Right lobe of liver (tissue), 6 donors: Measurements from ENCODE around the gene PIK3CD. TPM values are rescaled to one million over a fixed set of nuclear protein-coding genes. Genes with fewer than 3 reads are reported as not detected.

Source experiments
- ATAC-seq, 4 donors: fragments of 200-7000 bp; cut with Tn5 transposase; one replicate each; pipeline ENCODE4 v1.9.1; 2020; ENCODE audit warnings: mild to moderate bottlenecking in 4 of 4, moderate library complexity in 4 of 4
- DNase-seq, 3 donors: peaks; one replicate each; pipeline ENCODE4 v3.0.0-alpha.2; 2020
- H3K27ac ChIP-seq, 3 donors: fragments of 200-600 bp; one replicate each; pipeline ENCODE4 v1.8.0; 2022
- H3K27me3 ChIP-seq, 2 donors: fragments of 200-600 bp; one replicate each; pipeline ENCODE4 v1.8.0; 2022
- H3K36me3 ChIP-seq, 4 donors: fragments of 200-600 bp; sonication (generic) in 1 of 4; one replicate each; pipeline versions ENCODE4 v1.5.1 to v1.8.0; 2017 to 2022; ENCODE audit warnings: control low read depth in 1 of 4
- H3K4me1 ChIP-seq, 4 donors: fragments of 200-600 bp; sonication (generic) in 1 of 4; one replicate each; pipeline versions ENCODE4 v1.5.1 to v1.8.0; 2017 to 2022; ENCODE audit warnings: control low read depth in 1 of 4
- H3K4me3 ChIP-seq, 3 donors: fragments of 200-600 bp; one replicate each; pipeline ENCODE4 v1.8.0; 2022
- H3K9me3 ChIP-seq, 4 donors: fragments of 200-600 bp; sonication (generic) in 1 of 4; one replicate each; pipeline versions ENCODE4 v1.5.1 to v1.8.0; 2017 to 2022; ENCODE audit warnings: control low read depth in 1 of 4
- CTCF ChIP-seq, 4 donors: fragments of 200-600 bp in 3 of 4; fragments of 450-650 bp in 1 of 4; IDR thresholded peaks; one replicate each; pipeline versions ENCODE4 v1.5.1 to v1.8.0; 2016 to 2022; ENCODE audit warnings: antibody characterized with exemption in 4 of 4, mild to moderate bottlenecking in 2 of 4
- POLR2A ChIP-seq: fragments of 450-650 bp; IDR thresholded peaks from one replicate; pipeline ENCODE4 v1.6.1; 2017; ENCODE audit warnings: antibody characterized with exemption, mild to moderate bottlenecking
- WGBS: methylation state at CpG from one replicate; pipeline ENCODE4 v1.1.6; 2018; ENCODE audit warnings: low coverage, low lambda C conversion rate; ENCODE audit not compliant: insufficient coverage; ENCODE audit errors: missing lambda C conversion rate; 5-methylcytosine and 5-hydroxymethylcytosine counted together
- intact Hi-C, 2 donors: fragments of 100-400 bp; cut with DNase I; formaldehyde crosslinking; loops; one replicate each; pipeline versions ENCODE4 v1.11.2 to v1.14.1; 2022
- total RNA-seq, 6 experiments: library from RNA; depleted of rRNA in 2 of 6; stranded (reverse); fragments of >200 nt in 2 of 6; fragmentation: NEBNext Ultra II Directional in 3 of 6; extraction: Animal tissue kit (Norgen Biotek cat#: 25700) in 3 of 6; gene quantifications; one replicate each; pipeline versions ENCODE4 v1.1.0 to v1.2.4, GENCODE V29; 2016 to 2023
- donor health status: DM: no; HTN: yes; CAD: no.
- donor health status: DM: no; HTN: no; CAD: no.
- donor health status: DM: no; HTN: no; CAD: no.
- donor health status: DM: no; HTN: yes; CAD: no.
- donor health status: DM: no; HTN: yes; CAD: no.

Gene PIK3CD
- total RNA-seq, 6 experiments from 2014 or later = 1.4 to 5.8 (median 2.6) TPM

- Histone ChIP-seq H3K4me1 (no peaks in the 10 kb centered on the region), H3K27ac (no peak overlapping the region), H3K36me3 (peaks cover 0 to 12% (median 3%) of the 10 kb centered on the region in 4 donors), H3K9me3 (no peaks in the 10 kb centered on the region), H3K27me3 (no peaks in the 10 kb centered on the region), H3K4me3 (no peak overlapping the region)
- ATAC-seq (no peak), DNase-seq (no peak)
- TF ChIP-seq CTCF (IDR thresholded peaks at IDR 0.05) (no peak), POLR2A (no peak)
- intact Hi-C loops = no loop called here
- 72% methylated on average over 25 of the region's 33 CpGs for WGBS
Measured at GRCh38 chr1:9728451-9729295, 77.1 kb downstream of the PIK3CD start.

DNA sequence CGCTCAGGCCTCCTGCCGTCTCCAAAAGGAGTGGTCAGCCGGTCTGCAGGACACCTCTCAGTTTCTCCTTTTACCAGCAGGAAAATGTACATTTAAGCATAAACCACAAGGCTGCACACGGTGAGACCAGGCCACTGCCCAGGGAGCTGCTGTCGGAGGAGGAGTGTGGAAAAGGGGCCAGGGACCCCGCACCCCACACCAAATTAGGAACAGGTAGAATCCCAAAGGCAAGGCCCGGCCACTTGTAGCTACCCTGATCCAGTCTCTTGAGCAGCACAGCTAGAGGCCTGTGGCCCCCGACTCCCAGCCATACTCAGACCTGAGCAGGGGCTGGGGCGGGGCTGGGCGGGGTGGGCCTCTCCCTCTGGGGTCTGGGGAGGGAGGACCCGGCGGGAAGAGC lies 78.0 kb downstream of the PIK3CD start:
- TF ChIP-seq POLR2A (no peak), CTCF (IDR thresholded peaks at IDR 0.05) (no peak)
- no peaks in the 10 kb centered on the region for H3K9me3 ChIP-seq
- no peak for ATAC-seq
- no peak overlapping the region for H3K27ac ChIP-seq
- H3K36me3 ChIP-seq = peaks cover 0 to 15% (median 3%) of the 10 kb centered on the region in 4 donors
- H3K27me3 ChIP-seq = no peaks in the 10 kb centered on the region
- DNase-seq = no peak
- no peaks in the 10 kb centered on the region for H3K4me1 ChIP-seq
- no peak overlapping the region for H3K4me3 ChIP-seq
- intact Hi-C loops = no loop called here
- WGBS = no CpG with 5 or more reads among the region's 12 CpGs

DNA sequence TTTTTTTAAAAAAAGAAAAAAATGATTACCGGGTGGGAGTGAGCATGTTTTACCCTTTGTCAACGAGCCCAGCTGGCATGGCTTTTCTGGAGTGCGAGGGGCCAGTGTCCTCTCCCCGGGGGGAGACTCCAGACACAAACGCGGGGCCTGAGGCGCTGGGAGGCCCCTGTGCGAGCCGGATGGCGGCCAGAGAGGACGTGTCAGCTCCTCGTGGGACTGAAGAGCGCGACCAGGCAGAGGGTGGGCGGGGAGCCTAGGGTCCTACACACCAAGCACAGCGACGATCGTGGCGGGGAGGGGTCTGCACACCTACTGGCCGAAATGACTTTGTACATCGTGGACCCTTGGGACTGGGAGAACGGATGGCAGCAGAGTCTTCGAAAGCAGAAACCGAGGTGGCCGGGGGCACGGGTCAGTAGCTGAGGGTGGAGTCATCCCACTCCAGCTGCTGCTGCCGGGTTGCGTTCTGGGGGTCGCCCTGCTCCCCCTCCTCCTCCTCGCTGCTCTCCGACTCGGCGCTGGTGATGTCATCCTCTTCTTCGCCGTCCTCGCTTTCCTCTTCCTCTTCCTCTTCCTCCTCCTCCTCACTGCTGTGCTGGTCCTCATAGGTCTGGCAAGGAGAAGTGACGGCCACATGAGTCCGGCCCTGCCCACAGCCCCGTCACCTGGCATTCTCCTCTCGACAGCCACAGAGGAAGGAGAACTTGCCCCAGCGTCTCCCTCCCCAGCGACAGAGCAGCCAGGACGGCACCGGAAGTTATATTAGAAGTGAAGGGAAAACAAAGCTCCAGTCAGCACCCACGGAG lies 78.8 kb downstream of the PIK3CD start:
- DNase-seq (peak in 2 of 3 donors; percentile 60 to 79), ATAC-seq (peak; percentile 56 to 81 (median 65))
- TF ChIP-seq POLR2A (no peak), CTCF (IDR thresholded peaks at IDR 0.05) (no peak)
- Histone ChIP-seq H3K27me3 (no peaks in the 10 kb centered on the region), H3K4me1 (no peaks in the 10 kb centered on the region), H3K36me3 (peaks cover 0 to 19% (median 5%) of the 10 kb centered on the region in 4 donors), H3K9me3 (no peaks in the 10 kb centered on the region), H3K4me3 (no peak overlapping the region), H3K27ac (no peak overlapping the region)
- intact Hi-C loops = no loop called here
- 58% methylated on average over 24 of the region's 45 CpGs for WGBS

DNA sequence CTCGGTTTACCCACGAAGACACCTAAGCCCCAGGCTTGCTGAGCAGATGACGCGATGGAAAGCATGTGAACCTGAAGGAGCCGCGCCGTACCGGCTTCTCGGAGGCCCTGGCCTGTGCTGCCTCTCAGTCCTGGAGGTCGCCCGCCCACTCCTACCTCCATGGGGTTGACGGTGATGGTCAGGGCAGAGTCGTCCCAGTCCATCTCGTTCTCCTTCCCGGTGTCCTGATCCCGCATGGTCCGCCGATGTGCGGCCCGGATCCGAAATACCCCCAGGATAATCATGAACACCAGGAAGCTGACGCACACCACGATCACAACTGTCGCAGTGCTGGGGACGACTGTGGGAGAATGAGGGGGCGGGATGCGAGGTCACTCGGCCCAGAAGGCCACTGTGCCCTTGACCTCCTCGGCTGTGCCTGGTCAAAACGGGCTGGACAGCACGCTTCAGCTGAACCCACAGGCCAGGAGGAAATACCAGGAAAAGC lies 79.6 kb downstream of the PIK3CD start:
- intact Hi-C loops = no loop called here

More for the DNA sequence above, 79.6 kb downstream of the PIK3CD start:
- Histone ChIP-seq H3K27ac (no peak overlapping the region), H3K9me3 (no peaks in the 10 kb centered on the region), H3K36me3 (peaks cover 0 to 19% (median 5%) of the 10 kb centered on the region in 4 donors), H3K27me3 (no peaks in the 10 kb centered on the region), H3K4me1 (no peaks in the 10 kb centered on the region), H3K4me3 (no peak overlapping the region)
- DNase-seq (no peak), ATAC-seq (no peak)
- WGBS = 90% methylated on average over 14 of the region's 31 CpGs
- no peak for TF ChIP-seq CTCF (IDR thresholded peaks at IDR 0.05)
- no peak for TF ChIP-seq POLR2A
